H9 (cell line): Measurements from ENCODE around the gene SBK3. TPM values are rescaled to one million over a fixed set of nuclear protein-coding genes. Genes with fewer than 3 reads are reported as not detected.

Experiments used
- DNase-seq: peaks from one replicate; pipeline ENCODE4 v3.0.0-alpha.2; 2017
- H2AFZ ChIP-seq: one replicate; pipeline ENCODE4 v1.6.1; 2013; ENCODE audit warnings: mild to moderate bottlenecking, low read length, control low read depth, moderate library complexity
- H2AK5ac ChIP-seq: 2 replicates; pipeline ENCODE4 v1.6.1; 2013; ENCODE audit warnings: low read length, control low read depth, mixed read lengths; ENCODE audit not compliant: insufficient read length
- H2BK120ac ChIP-seq: one replicate; pipeline ENCODE4 v1.6.1; 2013; ENCODE audit warnings: low read depth, mild to moderate bottlenecking, low read length, control low read depth, inconsistent platforms; ENCODE audit not compliant: poor library complexity, severe bottlenecking
- H2BK12ac ChIP-seq: 2 replicates; pipeline ENCODE4 v1.6.1; 2013; ENCODE audit warnings: low read length, control low read depth, mixed read lengths, low read depth; ENCODE audit not compliant: insufficient read length
- H2BK15ac ChIP-seq: 2 replicates; pipeline ENCODE4 v1.6.1; 2013; ENCODE audit warnings: low read depth, low read length, control low read depth
- H2BK20ac ChIP-seq: one replicate; pipeline ENCODE4 v1.6.1; 2013; ENCODE audit warnings: low read depth, mild to moderate bottlenecking, low read length, control low read depth, inconsistent platforms; ENCODE audit not compliant: poor library complexity, severe bottlenecking
- H2BK5ac ChIP-seq: 2 replicates; pipeline ENCODE4 v1.6.1; 2013; ENCODE audit warnings: low read length, control low read depth, mixed read lengths; ENCODE audit not compliant: insufficient read length
- H3K14ac ChIP-seq: 2 replicates; pipeline ENCODE4 v1.6.1; 2013; ENCODE audit warnings: low read length, control low read depth; ENCODE audit not compliant: insufficient read depth
- H3K18ac ChIP-seq: 2 replicates; pipeline ENCODE4 v1.6.1; 2013; ENCODE audit warnings: low read depth, mild to moderate bottlenecking, mixed read lengths, low read length, control low read depth; ENCODE audit not compliant: insufficient read length
- H3K23ac ChIP-seq: 2 replicates; pipeline ENCODE4 v1.6.1; 2013; ENCODE audit warnings: low read length, control low read depth, mixed read lengths, low read depth; ENCODE audit not compliant: insufficient read length
- H3K23me2 ChIP-seq: 2 replicates; pipeline ENCODE4 v1.6.1; 2013; ENCODE audit warnings: low read depth, mild to moderate bottlenecking, mixed read lengths, low read length, control low read depth; ENCODE audit not compliant: insufficient read length, poor library complexity, severe bottlenecking
- H3K27ac ChIP-seq: 2 replicates; pipeline ENCODE4 v1.5.1; 2013; ENCODE audit warnings: low read length, control low read depth, mixed read lengths, low read depth; ENCODE audit not compliant: insufficient read length
- H3K27me3 ChIP-seq: 2 replicates; pipeline ENCODE4 v1.6.1; 2013; ENCODE audit warnings: low read length, control low read depth, inconsistent platforms; ENCODE audit not compliant: insufficient read depth
- H3K4ac ChIP-seq: 2 replicates; pipeline ENCODE4 v1.6.1; 2013; ENCODE audit warnings: low read depth, mild to moderate bottlenecking, control low read depth, inconsistent platforms, low read length, moderate library complexity
- H3K4me1 ChIP-seq: 2 replicates; pipeline ENCODE4 v1.6.1; 2013; ENCODE audit warnings: low read length, control low read depth, inconsistent platforms; ENCODE audit not compliant: insufficient read depth
- H3K4me2 ChIP-seq: 2 replicates; pipeline ENCODE4 v1.6.1; 2013; ENCODE audit warnings: low read length, control low read depth, mixed read lengths; ENCODE audit not compliant: insufficient read length, insufficient read depth
- H3K56ac ChIP-seq: 2 replicates; pipeline ENCODE4 v1.6.1; 2013; ENCODE audit warnings: low read depth, mild to moderate bottlenecking, mixed read lengths, low read length, control low read depth; ENCODE audit not compliant: insufficient read length
- H3K79me1 ChIP-seq: 2 replicates; pipeline ENCODE4 v1.6.1; 2013; ENCODE audit warnings: low read depth, mild to moderate bottlenecking, moderate library complexity, low read length, control low read depth, inconsistent platforms; ENCODE audit not compliant: insufficient read depth, poor library complexity, severe bottlenecking
- H3K79me2 ChIP-seq: 2 replicates; pipeline ENCODE4 v1.6.1; 2013; ENCODE audit warnings: low read length, control low read depth, inconsistent platforms; ENCODE audit not compliant: insufficient read depth
- H3K9ac ChIP-seq: 2 replicates; pipeline ENCODE4 v1.6.1; 2013; ENCODE audit warnings: low read length, control low read depth, mixed read lengths; ENCODE audit not compliant: insufficient read length; ENCODE audit errors: extremely low read depth
- H3K9me3 ChIP-seq: one replicate; pipeline ENCODE4 v1.6.1; 2013; ENCODE audit warnings: low read depth, low read length, inconsistent platforms; ENCODE audit not compliant: control insufficient read depth
- H3T11ph ChIP-seq: one replicate; pipeline ENCODE4 v1.6.1; 2013; ENCODE audit warnings: mild to moderate bottlenecking, low read length, control low read depth, inconsistent platforms
- H4K20me1 ChIP-seq: one replicate; pipeline ENCODE4 v1.6.1; 2013; ENCODE audit not compliant: control insufficient read depth, insufficient read length, insufficient read depth
- H4K5ac ChIP-seq: 2 replicates; pipeline ENCODE4 v1.6.1; 2013; ENCODE audit warnings: low read depth, mild to moderate bottlenecking, mixed read lengths, low read length, control low read depth; ENCODE audit not compliant: insufficient read length
- H4K8ac ChIP-seq: replicated peaks from 2 replicates; pipeline ENCODE4 v1.6.1; 2013; ENCODE audit warnings: low read length, control low read depth, mixed read lengths, low read depth; ENCODE audit not compliant: insufficient read length
- H4K91ac ChIP-seq: 2 replicates; pipeline ENCODE4 v1.6.1; 2013; ENCODE audit warnings: low read depth, mild to moderate bottlenecking, moderate library complexity, mixed read lengths, low read length, control low read depth; ENCODE audit not compliant: insufficient read length
- H3K27ac Mint-ChIP-seq, 3 experiments: 2 replicates in 2 of 3; 3 replicates in 1 of 3; pipeline ENCODE4 v1.8.0; 2020 to 2021; ENCODE audit warnings: mixed read lengths in 3 of 3, mild to moderate bottlenecking in 1 of 3, moderate library complexity in 1 of 3
- H3K27me3 Mint-ChIP-seq: 2 replicates; pipeline ENCODE4 v1.8.0; 2021; ENCODE audit warnings: low read depth, mild to moderate bottlenecking, moderate library complexity, mixed read lengths
- H3K36me3 Mint-ChIP-seq, 3 experiments: 2 replicates in 2 of 3; 3 replicates in 1 of 3; pipeline ENCODE4 v1.8.0; 2020 to 2021; ENCODE audit warnings: low read depth in 3 of 3, mixed read lengths in 3 of 3; ENCODE audit not compliant: insufficient read depth in 1 of 3
- H3K4me1 Mint-ChIP-seq, 2 experiments: 2 replicates each; pipeline ENCODE4 v1.8.0; 2020; ENCODE audit warnings: mixed read lengths in 2 of 2
- H3K4me3 Mint-ChIP-seq, 2 experiments: 2 replicates in 1 of 2; 3 replicates in 1 of 2; pipeline ENCODE4 v1.8.0; 2020 to 2021; ENCODE audit warnings: mild to moderate bottlenecking in 2 of 2, mixed read lengths in 2 of 2, moderate library complexity in 1 of 2
- H3K9me3 Mint-ChIP-seq, 2 experiments: 2 replicates in 1 of 2; 3 replicates in 1 of 2; pipeline ENCODE4 v1.8.0; 2020; ENCODE audit warnings: mild to moderate bottlenecking in 2 of 2, mixed read lengths in 2 of 2, moderate library complexity in 1 of 2
- WGBS: extraction: QIAGEN DNeasy Blood & Tissue Kit; methylation state at CpG from one replicate; pipeline ENCODE4 v1.1.7; 2013; ENCODE audit warnings: missing lambda C conversion rate, low lambda C conversion rate, mixed read lengths; ENCODE audit not compliant: insufficient read length; ENCODE audit errors: extremely low coverage; 5-methylcytosine and 5-hydroxymethylcytosine counted together
- total RNA-seq: library from RNA; stranded (reverse); gene quantifications from 2 replicates; pipeline ENCODE4 v1.2.1, GENCODE V29; 2021
- TF ChIP-seq, protein P1 (sequence below): fragments of 200-600 bp; sonication (generic); conservative IDR thresholded peaks from 3 replicates; pipeline ENCODE4 v1.8.0; 2021; ENCODE audit warnings: antibody characterized with exemption, mild to moderate bottlenecking

SBK3 gene
- total RNA-seq, 1 experiment from 2014 or later = 0.70 TPM

DNA sequence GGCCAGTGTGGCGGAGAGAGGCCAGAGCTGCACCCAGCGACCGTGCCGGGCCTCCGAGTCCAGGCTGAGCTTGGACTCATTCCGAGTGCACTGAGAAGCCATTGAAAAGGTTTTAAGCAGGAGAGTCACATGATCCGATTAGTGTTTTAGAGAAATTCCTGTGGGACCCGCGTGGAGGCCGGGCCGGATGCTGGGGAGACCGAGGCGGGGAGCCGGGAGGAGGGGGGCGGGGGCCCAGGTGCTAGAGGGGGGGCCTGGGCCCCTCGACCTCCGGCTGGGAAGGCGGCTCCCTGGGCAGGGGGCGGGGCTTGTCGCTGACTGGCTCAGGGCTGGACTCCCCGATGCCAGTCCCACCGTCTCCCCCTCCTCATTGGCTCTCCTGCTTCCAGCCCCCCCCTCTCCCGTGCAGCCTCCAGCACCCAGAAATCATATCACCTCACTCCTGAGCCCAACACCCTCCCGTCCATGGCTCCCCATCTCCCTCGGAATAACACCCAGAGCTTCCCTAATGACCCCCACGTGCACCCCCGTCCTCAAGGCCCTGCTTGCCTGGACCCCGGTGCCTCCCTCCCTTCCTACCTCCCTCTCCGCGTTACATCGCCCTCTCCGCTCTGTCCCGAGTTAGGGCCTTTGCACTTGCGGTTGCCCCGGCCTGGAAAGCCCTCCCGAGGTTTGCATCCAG is 40.5 kb upstream of the SBK3 start:
- peaks cover 31 to 39% of the 10 kb centered on the region in 2 experiments for H3K4me1 Mint-ChIP-seq
- peak overlapping the region; percentile 69; the same call in 1 of the 2 replicates for H3K14ac ChIP-seq
- peak overlapping the region; percentile 45 for H3K18ac ChIP-seq
- H3K4me3 Mint-ChIP-seq = peak overlapping the region; percentile 68 to 89
- no peaks in the 10 kb centered on the region for H3K79me1 ChIP-seq
- no peak overlapping the region for H3T11ph ChIP-seq
- H3K56ac ChIP-seq = no peak overlapping the region
- DNase-seq = peak; percentile 90
- H2AK5ac ChIP-seq = no peak overlapping the region
- H2BK12ac ChIP-seq = no peak overlapping the region
- H3K23me2 ChIP-seq = peaks cover 7% of the 10 kb centered on the region
- no CpG with 5 or more reads among the region's 36 CpGs for WGBS
- peak overlapping the region; percentile 37 to 93 (median 85); a peak in 4 of 7 replicates for H3K27ac Mint-ChIP-seq
- no peak overlapping the region for H2BK120ac ChIP-seq
- H3K27me3 ChIP-seq = no peaks in the 10 kb centered on the region
- no peak overlapping the region for H4K8ac ChIP-seq
- H2BK5ac ChIP-seq = no peak overlapping the region
- no peak overlapping the region for H4K91ac ChIP-seq
- H2BK20ac ChIP-seq = no peak overlapping the region
- no peaks in the 10 kb centered on the region for H3K4me1 ChIP-seq
- H3K23ac ChIP-seq = no peak overlapping the region
- H3K4ac ChIP-seq = no peak overlapping the region
- H3K9me3 ChIP-seq = no peaks in the 10 kb centered on the region
- no peak overlapping the region for H2AFZ ChIP-seq
- H3K36me3 Mint-ChIP-seq = no peaks in the 10 kb centered on the region
- no peak overlapping the region for H2BK15ac ChIP-seq
- no peak overlapping the region for H4K5ac ChIP-seq
- H3K4me2 ChIP-seq = peak overlapping the region; percentile 58
- no peaks in the 10 kb centered on the region for H3K79me2 ChIP-seq
- peaks cover 9% of the 10 kb centered on the region for H3K27me3 Mint-ChIP-seq
- H3K9ac ChIP-seq = no peak overlapping the region
- H3K9me3 Mint-ChIP-seq = no peaks in the 10 kb centered on the region
- TF ChIP-seq, protein P1, sequence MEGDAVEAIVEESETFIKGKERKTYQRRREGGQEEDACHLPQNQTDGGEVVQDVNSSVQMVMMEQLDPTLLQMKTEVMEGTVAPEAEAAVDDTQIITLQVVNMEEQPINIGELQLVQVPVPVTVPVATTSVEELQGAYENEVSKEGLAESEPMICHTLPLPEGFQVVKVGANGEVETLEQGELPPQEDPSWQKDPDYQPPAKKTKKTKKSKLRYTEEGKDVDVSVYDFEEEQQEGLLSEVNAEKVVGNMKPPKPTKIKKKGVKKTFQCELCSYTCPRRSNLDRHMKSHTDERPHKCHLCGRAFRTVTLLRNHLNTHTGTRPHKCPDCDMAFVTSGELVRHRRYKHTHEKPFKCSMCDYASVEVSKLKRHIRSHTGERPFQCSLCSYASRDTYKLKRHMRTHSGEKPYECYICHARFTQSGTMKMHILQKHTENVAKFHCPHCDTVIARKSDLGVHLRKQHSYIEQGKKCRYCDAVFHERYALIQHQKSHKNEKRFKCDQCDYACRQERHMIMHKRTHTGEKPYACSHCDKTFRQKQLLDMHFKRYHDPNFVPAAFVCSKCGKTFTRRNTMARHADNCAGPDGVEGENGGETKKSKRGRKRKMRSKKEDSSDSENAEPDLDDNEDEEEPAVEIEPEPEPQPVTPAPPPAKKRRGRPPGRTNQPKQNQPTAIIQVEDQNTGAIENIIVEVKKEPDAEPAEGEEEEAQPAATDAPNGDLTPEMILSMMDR = no peak
- no peaks in the 10 kb centered on the region for H4K20me1 ChIP-seq
- H3K27ac ChIP-seq = no peak overlapping the region
